Measurements from ENCODE around the gene ANHX. TPM values are rescaled to one million over a fixed set of nuclear protein-coding genes. Genes with fewer than 3 reads are reported as not detected.

Gene ANHX
- total RNA-seq, 1 donor from 2014 or later = not detected

DNA sequence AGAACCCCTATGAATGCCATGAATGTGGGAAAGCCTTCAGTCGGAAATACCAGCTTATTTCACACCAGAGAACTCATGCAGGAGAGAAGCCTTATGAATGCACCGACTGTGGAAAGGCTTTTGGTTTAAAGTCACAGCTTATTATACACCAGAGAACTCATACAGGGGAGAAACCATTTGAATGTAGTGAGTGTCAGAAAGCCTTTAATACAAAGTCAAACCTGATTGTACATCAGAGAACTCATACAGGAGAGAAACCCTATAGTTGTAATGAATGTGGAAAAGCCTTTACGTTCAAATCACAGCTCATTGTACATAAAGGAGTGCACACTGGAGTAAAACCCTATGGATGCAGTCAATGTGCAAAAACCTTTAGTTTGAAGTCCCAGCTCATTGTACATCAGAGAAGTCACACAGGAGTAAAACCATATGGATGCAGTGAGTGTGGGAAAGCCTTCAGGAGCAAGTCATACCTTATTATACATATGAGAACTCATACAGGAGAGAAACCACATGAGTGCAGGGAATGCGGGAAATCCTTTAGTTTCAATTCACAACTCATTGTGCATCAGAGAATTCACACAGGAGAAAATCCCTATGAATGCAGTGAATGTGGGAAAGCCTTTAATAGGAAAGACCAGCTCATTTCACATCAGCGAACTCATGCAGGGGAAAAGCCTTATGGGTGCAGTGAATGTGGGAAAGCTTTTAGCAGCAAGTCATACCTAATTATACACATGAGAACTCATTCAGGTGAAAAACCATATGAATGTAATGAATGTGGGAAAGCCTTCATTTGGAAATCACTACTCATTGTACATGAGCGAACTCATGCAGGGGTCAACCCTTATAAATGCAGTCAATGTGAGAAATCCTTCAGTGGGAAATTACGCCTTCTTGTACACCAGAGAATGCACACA is 32.1 kb downstream of the ANHX start:
- DNase-seq (ENCODE audit: low read depth in 2 of 2) = peak in 1 of 2 donors; percentile 16

DNA sequence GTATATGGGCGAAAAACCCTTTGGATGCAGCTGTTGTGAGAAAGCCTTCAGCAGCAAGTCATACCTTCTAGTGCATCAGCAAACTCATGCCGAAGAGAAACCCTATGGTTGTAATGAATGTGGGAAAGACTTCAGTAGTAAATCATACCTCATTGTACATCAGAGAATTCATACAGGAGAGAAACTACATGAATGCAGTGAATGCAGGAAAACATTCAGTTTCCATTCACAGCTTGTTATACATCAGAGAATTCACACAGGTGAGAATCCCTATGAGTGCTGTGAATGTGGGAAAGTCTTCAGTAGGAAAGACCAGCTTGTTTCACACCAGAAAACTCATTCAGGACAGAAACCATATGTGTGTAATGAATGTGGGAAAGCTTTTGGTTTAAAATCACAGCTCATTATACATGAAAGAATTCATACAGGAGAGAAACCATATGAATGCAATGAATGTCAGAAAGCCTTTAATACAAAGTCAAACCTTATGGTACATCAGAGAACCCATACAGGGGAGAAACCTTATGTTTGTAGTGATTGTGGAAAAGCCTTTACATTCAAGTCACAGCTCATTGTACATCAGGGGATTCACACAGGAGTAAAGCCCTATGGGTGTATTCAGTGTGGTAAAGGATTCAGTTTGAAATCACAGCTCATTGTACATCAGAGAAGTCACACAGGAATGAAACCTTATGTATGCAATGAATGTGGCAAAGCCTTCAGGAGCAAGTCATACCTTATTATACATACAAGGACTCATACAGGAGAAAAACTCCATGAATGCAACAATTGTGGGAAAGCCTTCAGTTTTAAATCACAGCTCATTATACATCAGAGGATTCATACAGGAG is 33.0 kb downstream of the ANHX start:
- no peak for DNase-seq (ENCODE audit: low read depth in 2 of 2)

DNA sequence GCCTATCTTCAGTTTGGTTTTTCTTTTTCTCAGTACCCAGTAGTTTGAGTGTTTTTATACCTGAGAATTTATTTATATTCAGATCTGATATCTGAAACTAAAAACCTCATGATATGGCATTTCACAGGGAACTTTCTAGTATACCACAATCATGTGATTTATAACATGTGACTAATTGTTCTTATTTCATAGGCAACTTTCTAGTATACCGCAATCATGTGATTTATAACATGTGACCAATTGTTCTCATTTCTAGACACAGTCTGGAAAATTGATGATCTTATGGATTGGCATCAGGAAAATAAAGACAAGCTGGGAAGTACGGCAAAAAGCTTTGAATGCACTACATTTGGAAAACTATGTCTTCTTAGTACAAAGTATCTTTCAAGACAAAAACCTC is 33.8 kb downstream of the ANHX start:
- DNase-seq (ENCODE audit: low read depth in 2 of 2) = no peak

DNA sequence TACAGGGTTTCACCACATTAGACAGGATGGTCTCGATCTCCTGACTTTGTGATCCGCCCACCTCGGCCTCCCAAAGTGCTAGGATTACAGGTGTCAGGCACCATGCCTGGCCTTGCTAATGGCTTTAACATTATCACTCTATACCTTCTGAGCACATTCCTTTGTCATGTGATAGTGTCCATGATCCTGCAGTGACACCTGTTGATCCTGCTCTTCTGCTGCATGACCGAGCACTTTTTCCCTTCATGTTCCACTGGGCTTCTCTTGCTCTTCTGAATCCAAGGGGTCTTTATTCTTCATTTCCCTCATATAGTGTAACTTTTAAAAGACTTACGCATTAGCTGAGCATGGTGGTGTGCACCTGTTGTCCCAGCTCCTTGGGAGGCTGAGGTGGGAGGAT is 42.8 kb downstream of the ANHX start:
- DNase-seq (ENCODE audit: low read depth in 2 of 2) = no peak

DNA sequence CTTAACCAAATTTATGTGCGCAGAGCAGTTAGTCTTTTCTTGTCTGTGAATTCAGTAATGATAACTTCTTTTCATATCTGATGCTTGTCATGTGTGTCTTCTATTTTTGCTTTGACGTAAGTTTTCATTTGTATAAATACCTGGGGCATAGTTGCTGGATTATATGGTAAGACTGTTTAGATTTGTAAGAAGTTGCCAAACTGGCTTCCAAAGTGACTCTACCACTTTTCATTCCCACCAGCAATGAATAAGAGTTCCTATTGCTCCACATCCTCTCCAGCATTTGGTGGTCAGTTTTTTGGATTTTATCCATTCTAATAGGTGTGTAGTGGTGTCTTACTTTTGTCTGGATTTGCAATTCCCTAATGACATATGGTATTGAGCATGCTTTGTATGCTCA is 45.5 kb downstream of the ANHX start:
- no peak for DNase-seq (ENCODE audit: low read depth in 2 of 2)

DNA sequence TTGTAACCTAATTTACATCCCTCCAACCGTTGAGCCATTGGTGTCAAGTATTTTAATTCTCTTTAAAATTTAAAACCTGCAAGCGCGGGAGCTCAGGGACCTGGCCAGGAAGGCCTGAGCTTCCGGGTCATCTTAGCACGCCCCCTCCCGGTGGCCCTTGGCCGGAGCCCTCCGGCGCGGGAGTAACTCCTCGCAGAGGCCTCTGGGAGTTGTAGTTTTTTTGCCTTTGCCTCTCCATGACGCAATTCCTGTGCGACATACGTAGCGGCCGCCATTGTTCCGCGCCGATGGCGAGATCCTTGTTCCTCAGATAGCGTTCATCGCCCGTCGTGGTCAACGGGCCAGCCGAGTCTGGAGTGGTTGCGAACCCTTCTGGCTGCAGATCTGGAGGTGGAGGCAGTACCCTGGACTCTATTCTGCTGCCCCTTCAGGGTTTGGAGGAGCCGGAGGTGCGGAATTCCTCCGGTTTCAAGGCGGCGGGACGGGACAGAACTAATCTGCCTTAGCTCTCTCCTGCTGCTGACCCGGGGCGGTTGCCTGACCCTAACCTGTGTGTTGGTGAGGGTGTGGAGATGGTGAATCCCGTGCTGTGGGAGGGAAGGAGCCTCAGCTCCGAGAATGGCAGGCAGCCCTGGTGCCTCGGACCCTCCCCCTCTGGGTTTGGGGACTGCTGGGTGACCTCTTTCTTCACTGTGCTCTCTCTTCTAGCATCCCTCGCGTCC is 54.3 kb downstream of the ANHX start, which contains the start of gene ZNF268:
Gene ZNF268 (plus strand): TSS at position 258 of the 722 bp plus-strand sequence. CDS start 503 bp downstream, outside the sequence.
- DNase-seq (ENCODE audit: low read depth in 2 of 2) = peak; percentile 90 to 93

DNA sequence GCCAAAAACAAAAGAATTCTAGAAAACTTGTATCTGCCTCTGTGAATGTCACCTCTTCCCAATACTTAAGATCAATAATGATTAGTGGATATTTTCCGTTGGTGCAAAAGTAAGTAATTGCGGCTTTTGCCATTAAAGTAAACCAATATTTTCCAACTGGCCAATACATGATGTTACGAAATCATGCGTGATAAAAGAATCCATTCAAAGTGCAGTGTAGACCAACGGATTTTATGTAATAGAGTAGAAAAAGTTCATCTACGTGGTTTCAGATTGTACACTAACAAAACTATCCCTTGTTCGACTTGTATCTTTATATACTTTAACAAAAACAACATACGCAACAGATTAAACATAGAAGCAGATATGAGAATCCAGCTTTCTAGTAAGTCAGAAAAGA is 55.0 kb downstream of the ANHX start:
- DNase-seq (ENCODE audit: low read depth in 2 of 2) = no peak

DNA sequence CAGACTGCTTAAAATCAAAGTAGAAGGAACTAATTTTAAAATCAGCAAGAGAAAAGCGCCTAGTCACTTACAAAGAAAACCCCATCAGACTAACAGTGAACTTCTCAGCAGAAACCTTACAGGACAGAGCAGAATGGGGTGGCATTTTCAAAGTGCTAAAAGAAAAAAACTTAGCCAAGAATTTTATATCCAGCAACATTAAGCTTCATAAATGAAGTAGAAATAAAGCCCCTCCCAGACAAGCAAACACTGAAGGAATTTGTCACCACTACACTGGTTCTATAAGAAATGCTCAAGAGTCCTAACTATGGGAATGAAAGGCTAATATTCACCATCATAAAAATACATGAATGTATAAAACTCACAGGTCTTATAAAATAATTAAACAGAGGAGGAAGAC is 60.8 kb downstream of the ANHX start:
- DNase-seq (ENCODE audit: low read depth in 2 of 2) = no peak

DNA sequence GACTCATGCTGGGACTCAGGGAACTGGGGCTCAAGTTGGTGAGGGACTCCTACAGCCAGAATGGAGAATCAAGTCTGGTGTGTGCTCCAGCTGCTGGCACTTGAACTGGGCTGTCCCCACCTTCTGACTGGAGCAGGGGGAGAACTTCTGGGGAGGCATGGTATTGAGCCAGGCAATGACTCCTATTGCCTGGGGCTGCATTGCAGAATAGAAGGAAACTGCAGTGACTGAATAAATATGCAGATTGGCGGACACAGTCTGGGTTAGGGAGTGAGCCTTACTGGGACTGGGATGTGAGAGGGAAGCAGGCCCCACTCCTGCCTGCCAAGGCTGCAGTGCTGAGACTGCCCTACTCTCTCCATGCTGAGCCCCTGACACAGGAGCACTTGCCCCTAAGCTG is 63.2 kb downstream of the ANHX start:
- DNase-seq (ENCODE audit: low read depth in 2 of 2) = no peak

Other genes starting within 250 kb of the ANHX start
- gene ZNF26, start 249.5 kb downstream of the ANHX start, total RNA-seq = 7.2 and 11.4 TPM in 2 replicates
- gene ZNF84, start 198.4 kb downstream of the ANHX start, total RNA-seq = 14.4 and 23.0 TPM in 2 replicates
- 33.4 and 36.7 TPM in 2 replicates for gene ZNF140, start 155.0 kb downstream of the ANHX start, total RNA-seq
- 0.51 TPM in 2 replicates for gene ZNF891, start 105.6 kb downstream of the ANHX start, total RNA-seq
- gene ZNF10, start 105.2 kb downstream of the ANHX start, total RNA-seq = 4.7 and 8.1 TPM in 2 replicates
- 22.3 and 34.5 TPM in 2 replicates for gene ZNF268, start 54.4 kb downstream of the ANHX start, total RNA-seq

All from dermis microvascular lymphatic vessel endothelial cell (primary cell).